Measurements from ENCODE around the gene NPFF.

NPFF gene

DNA sequence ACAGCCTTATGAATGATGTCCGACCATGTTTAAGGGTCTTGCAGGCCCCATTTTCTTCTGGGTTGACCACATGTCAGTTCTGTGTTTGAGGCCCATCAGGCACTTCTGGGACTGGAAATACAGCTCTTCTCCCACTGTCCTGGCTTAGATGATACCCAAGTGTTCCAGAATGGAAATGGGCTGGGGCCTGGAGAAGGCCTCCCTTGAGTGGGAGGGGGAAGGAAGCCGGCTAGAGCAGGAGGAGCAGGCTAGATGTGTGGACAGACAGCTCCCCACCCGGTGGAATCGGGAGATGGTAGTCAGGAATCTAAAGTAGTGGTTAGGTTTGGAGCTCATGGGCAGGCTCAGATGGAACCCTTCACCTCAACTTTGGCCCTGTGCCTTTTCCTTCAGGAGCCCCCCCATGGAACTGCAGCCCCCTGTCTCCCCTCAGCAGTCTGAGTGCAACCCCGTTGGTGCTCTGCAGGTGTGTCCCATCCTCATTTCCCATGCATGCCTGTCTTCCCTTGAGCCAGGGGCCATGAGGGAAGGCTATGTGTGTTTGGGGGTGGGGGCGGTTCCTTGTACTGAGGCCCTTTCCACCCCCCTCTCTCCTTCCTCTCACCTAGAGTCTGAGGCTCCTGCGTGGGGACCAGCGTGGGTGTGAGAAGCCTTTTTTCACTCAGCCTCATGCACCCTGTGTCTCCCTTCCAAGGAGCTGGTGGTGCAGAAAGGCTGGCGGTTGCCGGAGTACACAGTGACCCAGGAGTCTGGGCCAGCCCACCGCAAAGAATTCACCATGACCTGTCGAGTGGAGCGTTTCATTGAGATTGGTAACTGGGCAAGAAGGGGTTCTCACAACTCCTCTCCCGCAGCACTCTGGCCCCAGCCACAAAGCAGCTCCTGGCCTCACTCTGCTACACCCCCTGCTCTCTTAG is 3.0 kb downstream of the NPFF start:
- TF ChIP-seq, protein P1, sequence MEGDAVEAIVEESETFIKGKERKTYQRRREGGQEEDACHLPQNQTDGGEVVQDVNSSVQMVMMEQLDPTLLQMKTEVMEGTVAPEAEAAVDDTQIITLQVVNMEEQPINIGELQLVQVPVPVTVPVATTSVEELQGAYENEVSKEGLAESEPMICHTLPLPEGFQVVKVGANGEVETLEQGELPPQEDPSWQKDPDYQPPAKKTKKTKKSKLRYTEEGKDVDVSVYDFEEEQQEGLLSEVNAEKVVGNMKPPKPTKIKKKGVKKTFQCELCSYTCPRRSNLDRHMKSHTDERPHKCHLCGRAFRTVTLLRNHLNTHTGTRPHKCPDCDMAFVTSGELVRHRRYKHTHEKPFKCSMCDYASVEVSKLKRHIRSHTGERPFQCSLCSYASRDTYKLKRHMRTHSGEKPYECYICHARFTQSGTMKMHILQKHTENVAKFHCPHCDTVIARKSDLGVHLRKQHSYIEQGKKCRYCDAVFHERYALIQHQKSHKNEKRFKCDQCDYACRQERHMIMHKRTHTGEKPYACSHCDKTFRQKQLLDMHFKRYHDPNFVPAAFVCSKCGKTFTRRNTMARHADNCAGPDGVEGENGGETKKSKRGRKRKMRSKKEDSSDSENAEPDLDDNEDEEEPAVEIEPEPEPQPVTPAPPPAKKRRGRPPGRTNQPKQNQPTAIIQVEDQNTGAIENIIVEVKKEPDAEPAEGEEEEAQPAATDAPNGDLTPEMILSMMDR (IDR thresholded peaks at IDR 0.05; ENCODE audit: extremely low read depth, missing control alignments) = no peak
- no peak for DNase-seq (ENCODE audit: low spot score)

GRCh38 chr12:53502983-53503728 is 4.1 kb downstream of the NPFF start:
- TF ChIP-seq, protein P1 (IDR thresholded peaks at IDR 0.05; ENCODE audit: extremely low read depth, missing control alignments) = no peak
- DNase-seq (ENCODE audit: low spot score) = no peak

GRCh38 chr12:53502331-53502730 is 5.0 kb downstream of the NPFF start:
- DNase-seq (ENCODE audit: low spot score) = no peak
- TF ChIP-seq, protein P1 (IDR thresholded peaks at IDR 0.05; ENCODE audit: extremely low read depth, missing control alignments) = no peak

DNA sequence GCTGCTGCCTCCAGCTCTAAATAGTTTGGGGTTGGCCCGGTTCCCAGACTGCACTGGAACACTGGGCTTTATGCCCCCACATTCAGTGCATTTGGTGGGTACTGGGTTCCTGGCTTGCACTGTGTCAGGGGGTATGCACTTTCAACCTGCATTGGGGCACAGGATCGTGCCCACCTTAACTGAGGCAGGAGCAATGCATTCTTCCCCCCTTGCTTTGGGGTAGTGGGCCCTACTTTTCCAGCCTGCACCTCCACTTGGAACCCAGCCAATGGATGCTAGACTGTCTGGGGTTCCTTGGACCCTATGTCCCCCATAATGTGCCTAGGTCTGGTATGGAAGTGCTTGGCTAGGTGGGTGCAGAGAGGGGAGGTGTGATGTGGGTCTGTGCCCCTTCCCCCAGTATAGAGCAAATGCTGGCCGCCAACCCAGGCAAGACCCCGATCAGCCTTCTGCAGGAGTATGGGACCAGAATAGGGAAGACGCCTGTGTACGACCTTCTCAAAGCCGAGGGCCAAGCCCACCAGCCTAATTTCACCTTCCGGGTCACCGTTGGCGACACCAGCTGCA is 5.6 kb downstream of the NPFF start:
- TF ChIP-seq, protein P1 (IDR thresholded peaks at IDR 0.05; ENCODE audit: extremely low read depth, missing control alignments) = no peak

GRCh38 chr12:53500776-53501614 is 6.3 kb downstream of the NPFF start, which contains the start of gene TARBP2:
Gene TARBP2 (plus strand): TSS chr12:53501283. CDS start chr12:53501409, 126 bp downstream.
- TF ChIP-seq, protein P1 (IDR thresholded peaks at IDR 0.05; ENCODE audit: extremely low read depth, missing control alignments) = no peak
- DNase-seq (ENCODE audit: low spot score) = peak; percentile 97

More for the DNA sequence above, 5.6 kb downstream of the NPFF start:
- no peak for DNase-seq (ENCODE audit: low spot score)

DNA sequence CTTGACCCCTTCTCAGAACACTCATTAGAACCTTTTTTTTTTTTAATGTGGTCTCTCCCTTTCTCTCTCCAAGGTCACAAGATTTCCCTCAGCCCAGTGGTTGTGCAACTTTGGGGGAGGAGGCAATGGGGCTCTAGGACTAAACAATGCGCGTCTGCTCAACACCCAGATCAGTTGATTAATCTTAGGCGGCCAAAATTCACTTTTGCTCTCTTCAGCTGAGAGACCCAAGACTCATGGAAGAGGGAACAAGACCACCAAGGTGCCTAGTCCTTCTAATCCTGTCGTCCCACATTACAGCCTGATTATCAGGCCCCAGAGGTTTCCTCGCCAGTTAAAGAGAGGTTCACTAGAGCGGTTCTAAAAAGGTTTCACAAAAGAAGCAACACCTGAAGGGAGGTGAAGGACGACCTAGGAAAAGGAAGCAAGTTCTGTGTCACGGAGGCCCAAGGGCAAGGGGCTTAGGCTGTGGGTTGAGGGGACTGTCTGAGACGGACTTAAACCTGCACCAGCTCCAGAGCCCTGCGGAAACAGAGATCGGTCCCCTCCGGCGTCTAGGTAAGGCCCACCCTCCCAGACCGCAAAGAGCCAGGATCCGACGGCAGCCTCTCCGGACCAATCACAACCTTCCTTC is 7.0 kb downstream of the NPFF start:
- no peak for DNase-seq (ENCODE audit: low spot score)
- TF ChIP-seq, protein P1 (IDR thresholded peaks at IDR 0.05; ENCODE audit: extremely low read depth, missing control alignments) = no peak
